ENCODE measurements around the gene MAN1A1. TPM values are rescaled to one million over a fixed set of nuclear protein-coding genes. Genes with fewer than 3 reads are reported as not detected.

The MAN1A1 gene
- polyA plus RNA-seq, 1 donor (not counting 4 experiments of a cell fraction or from before 2014, with no cell fraction given), result 20.2 TPM

DNA sequence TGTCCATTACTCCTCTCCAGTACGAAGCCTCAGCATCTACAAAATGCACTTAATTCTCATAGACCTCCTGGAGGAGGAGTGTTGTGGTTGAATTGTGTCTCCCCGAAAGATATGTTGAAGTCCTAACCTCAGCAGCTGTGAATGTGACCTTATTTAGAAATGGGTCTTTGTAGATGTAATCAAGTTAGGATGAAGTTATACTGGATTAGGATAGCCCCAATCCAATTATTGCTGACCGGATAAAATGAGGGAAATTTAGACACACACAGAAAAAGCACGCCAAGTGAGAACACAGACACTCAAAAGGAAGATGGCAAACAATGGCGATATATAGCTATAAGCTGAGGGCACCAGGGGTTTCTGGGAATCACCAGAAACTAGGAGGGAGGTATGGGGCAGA lies 206.9 kb downstream of the MAN1A1 start:
- Histone ChIP-seq H3K36me3 (ENCODE audit: control insufficient read depth in 2 of 2, extremely low read depth in 1 of 2, insufficient read depth in 2 of 2, low read length in 2 of 2) (no peaks in the 10 kb centered on the region), H3K9me1 (ENCODE audit: control insufficient read depth, extremely low read depth, insufficient read depth, low read length) (no peaks in the 10 kb centered on the region), H3K4me1 (ENCODE audit: control insufficient read depth, extremely low read depth, insufficient read depth, low read length) (peaks cover 15% of the 10 kb centered on the region), H3K4me2 (ENCODE audit: control insufficient read depth, extremely low read depth, insufficient read depth, low read depth, low read length) (no peak overlapping the region), H3K27ac (ENCODE audit: control insufficient read depth, insufficient read depth, low read length) (no peak overlapping the region), H3K9me3 (ENCODE audit: control insufficient read depth, low read depth, low read length) (no peaks in the 10 kb centered on the region), H3K9ac (ENCODE audit: control insufficient read depth, extremely low read depth, insufficient read depth, low read length) (no peak overlapping the region), H3K79me2 (ENCODE audit: control insufficient read depth, insufficient read depth, low read length) (no peaks in the 10 kb centered on the region), H2AFZ (ENCODE audit: control insufficient read depth, low read length) (no peak overlapping the region), H3K4me3 (ENCODE audit: control insufficient read depth in 2 of 3, extremely low read depth in 1 of 3, insufficient read depth in 2 of 3, low read depth in 1 of 3, low read length in 3 of 3) (no peak overlapping the region), H3K27me3 (ENCODE audit: control insufficient read depth, extremely low read depth, insufficient read depth, low read length) (no peaks in the 10 kb centered on the region), H4K20me1 (ENCODE audit: control insufficient read depth, extremely low read depth, insufficient read depth, low read length) (no peaks in the 10 kb centered on the region)
- dilution Hi-C loops (cut with MboI; ENCODE audit: extremely low pct_ligation_motif_present, low sequenced_read_pairs), result no loop called here
- DNase-seq (ENCODE audit: low read depth, low spot score) (no peak), FAIRE-seq (no peak)
- TF ChIP-seq, protein P1, sequence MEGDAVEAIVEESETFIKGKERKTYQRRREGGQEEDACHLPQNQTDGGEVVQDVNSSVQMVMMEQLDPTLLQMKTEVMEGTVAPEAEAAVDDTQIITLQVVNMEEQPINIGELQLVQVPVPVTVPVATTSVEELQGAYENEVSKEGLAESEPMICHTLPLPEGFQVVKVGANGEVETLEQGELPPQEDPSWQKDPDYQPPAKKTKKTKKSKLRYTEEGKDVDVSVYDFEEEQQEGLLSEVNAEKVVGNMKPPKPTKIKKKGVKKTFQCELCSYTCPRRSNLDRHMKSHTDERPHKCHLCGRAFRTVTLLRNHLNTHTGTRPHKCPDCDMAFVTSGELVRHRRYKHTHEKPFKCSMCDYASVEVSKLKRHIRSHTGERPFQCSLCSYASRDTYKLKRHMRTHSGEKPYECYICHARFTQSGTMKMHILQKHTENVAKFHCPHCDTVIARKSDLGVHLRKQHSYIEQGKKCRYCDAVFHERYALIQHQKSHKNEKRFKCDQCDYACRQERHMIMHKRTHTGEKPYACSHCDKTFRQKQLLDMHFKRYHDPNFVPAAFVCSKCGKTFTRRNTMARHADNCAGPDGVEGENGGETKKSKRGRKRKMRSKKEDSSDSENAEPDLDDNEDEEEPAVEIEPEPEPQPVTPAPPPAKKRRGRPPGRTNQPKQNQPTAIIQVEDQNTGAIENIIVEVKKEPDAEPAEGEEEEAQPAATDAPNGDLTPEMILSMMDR (optimal IDR thresholded peaks at IDR 0.05 in 1 of 3, IDR thresholded peaks at IDR 0.05 in 1 of 3, conservative IDR thresholded peaks at IDR 0.05 in 1 of 3; ENCODE audit: extremely low read depth in 1 of 3, insufficient read depth in 2 of 3, low read length in 3 of 3), result no peak
- no peak for TF ChIP-seq EZH2 (IDR thresholded peaks at IDR 0.05; ENCODE audit: low read length)

DNA sequence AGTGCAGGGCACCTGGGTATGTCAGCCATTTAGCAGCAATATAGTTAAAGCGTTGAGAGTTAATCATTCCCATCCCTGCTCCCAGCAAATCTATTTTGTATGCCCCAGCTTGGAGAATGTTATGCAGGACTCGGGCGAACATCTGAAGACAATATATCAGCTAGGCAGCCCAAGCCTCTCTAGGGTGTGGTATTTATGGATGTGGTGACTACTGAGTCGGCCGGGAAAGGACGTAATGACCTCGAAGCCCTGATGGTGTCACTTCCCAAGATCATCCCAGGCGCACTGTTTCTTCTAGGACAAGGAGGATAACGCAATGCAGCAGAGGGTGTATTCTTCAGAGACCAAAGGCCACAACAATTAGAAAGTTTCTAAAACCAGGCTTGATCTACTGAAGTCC lies 207.5 kb downstream of the MAN1A1 start:
- H3K4me2 ChIP-seq (ENCODE audit: control insufficient read depth, extremely low read depth, insufficient read depth, low read depth, low read length), result no peak overlapping the region
- FAIRE-seq (no peak), DNase-seq (ENCODE audit: low read depth, low spot score) (no peak)
- no peaks in the 10 kb centered on the region for H4K20me1 ChIP-seq (ENCODE audit: control insufficient read depth, extremely low read depth, insufficient read depth, low read length)
- dilution Hi-C loops (cut with MboI; ENCODE audit: extremely low pct_ligation_motif_present, low sequenced_read_pairs), result no loop called here
- TF ChIP-seq EZH2 (IDR thresholded peaks at IDR 0.05; ENCODE audit: low read length), result no peak
- TF ChIP-seq, protein P1 (optimal IDR thresholded peaks at IDR 0.05 in 1 of 3, IDR thresholded peaks at IDR 0.05 in 1 of 3, conservative IDR thresholded peaks at IDR 0.05 in 1 of 3; ENCODE audit: extremely low read depth in 1 of 3, insufficient read depth in 2 of 3, low read length in 3 of 3), result no peak
- no peaks in the 10 kb centered on the region for H3K36me3 ChIP-seq (ENCODE audit: control insufficient read depth in 2 of 2, extremely low read depth in 1 of 2, insufficient read depth in 2 of 2, low read length in 2 of 2)
- no peak overlapping the region for H3K4me3 ChIP-seq (ENCODE audit: control insufficient read depth in 2 of 3, extremely low read depth in 1 of 3, insufficient read depth in 2 of 3, low read depth in 1 of 3, low read length in 3 of 3)
- no peaks in the 10 kb centered on the region for H3K79me2 ChIP-seq (ENCODE audit: control insufficient read depth, insufficient read depth, low read length)
- no peak overlapping the region for H2AFZ ChIP-seq (ENCODE audit: control insufficient read depth, low read length)
- H3K4me1 ChIP-seq (ENCODE audit: control insufficient read depth, extremely low read depth, insufficient read depth, low read length), result peaks cover 17% of the 10 kb centered on the region
- no peak overlapping the region for H3K9ac ChIP-seq (ENCODE audit: control insufficient read depth, extremely low read depth, insufficient read depth, low read length)
- no peaks in the 10 kb centered on the region for H3K27me3 ChIP-seq (ENCODE audit: control insufficient read depth, extremely low read depth, insufficient read depth, low read length)
- H3K9me1 ChIP-seq (ENCODE audit: control insufficient read depth, extremely low read depth, insufficient read depth, low read length), result no peaks in the 10 kb centered on the region
- no peaks in the 10 kb centered on the region for H3K9me3 ChIP-seq (ENCODE audit: control insufficient read depth, low read depth, low read length)
- no peak overlapping the region for H3K27ac ChIP-seq (ENCODE audit: control insufficient read depth, insufficient read depth, low read length)

Measured in keratinocyte (primary cell).